HepG2 (cell line): ENCODE data around the gene NUP62. TPM values are rescaled to one million over a fixed set of nuclear protein-coding genes. Genes with fewer than 3 reads are reported as not detected.

Experiments used
- ATAC-seq: fragments of 200-7000 bp; cut with Tn5 transposase; 3 replicates; pipeline ENCODE4 v1.9.1; 2020; ENCODE audit warnings: mild to moderate bottlenecking, moderate library complexity
- BruUV-seq: library from RNA; stranded (reverse); fragments of 400-500 nt; replicated peaks from 2 replicates; lab custom pipeline; 2021; lab: Mats Ljungman, UMichigan
- CTCF ChIA-PET: fragments of 300-600 bp; formaldehyde crosslinking; extraction: SDS; loops from one replicate; lab custom pipeline; 2021; ENCODE audit warnings: low total read pairs, inconsistent platforms, low intra/inter-chr PET ratio; lab: Yijun Ruan, JAX
- POLR2A ChIA-PET: fragments of 350-600 bp; sonication (Branson Sonifier 250); formaldehyde crosslinking; loops from one replicate; lab custom pipeline; 2020; ENCODE audit warnings: antibody characterized with exemption, inconsistent platforms; lab: Yijun Ruan, JAX
- DNase-seq: peaks from one replicate; pipeline ENCODE4 v3.0.0-alpha.2; 2015; ENCODE audit warnings: low spot score
- FAIRE-seq: peaks from 3 replicates; lab custom pipeline; 2011; peaks lifted over from hg19 to GRCh38; lab: Jason Lieb, UNC
- H2AFZ ChIP-seq: one replicate; pipeline ENCODE4 v1.6.1; 2011; ENCODE audit warnings: low read length, inconsistent platforms
- H3K27ac ChIP-seq: fragments of 300-600 bp; 3 replicates; pipeline ENCODE4 v1.8.0; 2011; ENCODE audit warnings: mixed run types, mild to moderate bottlenecking, mixed read lengths, low read length, inconsistent platforms; ENCODE audit not compliant: insufficient read depth; ENCODE audit errors: extremely low read length
- H3K27me3 ChIP-seq, 2 experiments: fragments of 200-600 bp in 1 of 2; 2 replicates in 1 of 2; 3 replicates in 1 of 2; pipeline versions ENCODE4 v1.6.0 to v1.8.0; 2011; ENCODE audit warnings: low read length in 2 of 2, mild to moderate bottlenecking in 2 of 2, moderate library complexity in 2 of 2, inconsistent platforms in 1 of 2; ENCODE audit not compliant: insufficient read depth in 2 of 2, control insufficient read depth in 1 of 2
- H3K36me3 ChIP-seq, 2 experiments: fragments of 200-600 bp in 1 of 2; replicated peaks in 1 of 2; 2 replicates in 1 of 2; 3 replicates in 1 of 2; pipeline versions ENCODE4 v1.5.1 to v1.8.0; 2011; ENCODE audit warnings: low read length in 2 of 2, inconsistent platforms in 1 of 2; ENCODE audit not compliant: insufficient read depth in 2 of 2, control insufficient read depth in 1 of 2
- H3K4me1 ChIP-seq: 2 replicates; pipeline ENCODE4 v1.5.1; 2012; ENCODE audit warnings: low read length, inconsistent platforms; ENCODE audit not compliant: insufficient read depth
- H3K4me2 ChIP-seq: 2 replicates; pipeline ENCODE4 v1.6.0; 2011; ENCODE audit warnings: low read depth, low read length, inconsistent platforms
- H3K4me3 ChIP-seq, 3 experiments: fragments of 200-600 bp in 1 of 3; sonication (generic), shearing (Covaris generic) in 1 of 3; replicated peaks in 1 of 3; 2 replicates each; pipeline ENCODE4 v1.5.1; 2011 to 2016; ENCODE audit warnings: low read length in 3 of 3, inconsistent platforms in 2 of 3, low read depth in 2 of 3, mild to moderate bottlenecking in 2 of 3, control low read depth in 1 of 3, mixed read lengths in 1 of 3; ENCODE audit not compliant: insufficient read depth in 1 of 3
- H3K79me2 ChIP-seq: one replicate; pipeline ENCODE4 v1.6.1; 2011; ENCODE audit warnings: low read length, inconsistent platforms; ENCODE audit not compliant: insufficient read depth
- H3K9ac ChIP-seq: 2 replicates; pipeline ENCODE4 v1.6.0; 2011; ENCODE audit warnings: mild to moderate bottlenecking, low read depth, low read length, inconsistent platforms; ENCODE audit not compliant: insufficient read depth
- H3K9me3 ChIP-seq: 2 replicates; pipeline ENCODE4 v1.5.1; 2012; ENCODE audit warnings: mild to moderate bottlenecking, low read length
- H4K20me1 ChIP-seq: 2 replicates; pipeline ENCODE4 v1.6.0; 2011; ENCODE audit warnings: inconsistent platforms, mild to moderate bottlenecking, low read length, moderate library complexity; ENCODE audit not compliant: insufficient read depth
- ELF3 ChIP-seq: IDR thresholded peaks from 2 replicates; pipeline ENCODE4 v1.6.1; 2016; ENCODE audit warnings: missing genetic modification reagents, missing compliant biosample characterization
- MLLT10 ChIP-seq: sonication (generic); formaldehyde crosslinking; IDR thresholded peaks from 2 replicates; pipeline ENCODE4 v1.4.0; 2020; ENCODE audit warnings: missing genetic modification reagents
- RARG ChIP-seq: sonication (generic); formaldehyde crosslinking; IDR thresholded peaks from 2 replicates; pipeline ENCODE4 v1.4.0; 2020; ENCODE audit warnings: low read depth, mild to moderate bottlenecking, missing genetic modification reagents
- SP5 ChIP-seq: IDR thresholded peaks from 2 replicates; pipeline ENCODE4 v1.6.1; 2016; ENCODE audit warnings: low read depth, borderline replicate concordance
- TCF12 ChIP-seq, 2 experiments: fragments of 450-650 bp in 1 of 2; sonication (generic) in 1 of 2; formaldehyde crosslinking in 1 of 2; IDR thresholded peaks; 2 replicates each; pipeline versions ENCODE4 v1.6.1 to v1.8.0; 2017 to 2022; ENCODE audit warnings: antibody characterized with exemption in 1 of 2, mild to moderate bottlenecking in 1 of 2, missing genetic modification reagents in 1 of 2, moderate library complexity in 1 of 2
- YEATS2 ChIP-seq: sonication (generic); formaldehyde crosslinking; IDR thresholded peaks from 2 replicates; pipeline ENCODE4 v1.4.0; 2020; ENCODE audit warnings: missing genetic modification reagents, borderline replicate concordance
- ZNF180 ChIP-seq: sonication (generic); formaldehyde crosslinking; IDR thresholded peaks from 2 replicates; pipeline ENCODE4 v1.4.0; 2020; ENCODE audit warnings: low read depth, missing genetic modification reagents, borderline replicate concordance
- ZNF382 ChIP-seq: sonication (generic); formaldehyde crosslinking; IDR thresholded peaks from 2 replicates; pipeline ENCODE4 v1.5.0; 2020; ENCODE audit warnings: missing genetic modification reagents, mild to moderate bottlenecking, borderline replicate concordance
- ZNF431 ChIP-seq: sonication (generic); formaldehyde crosslinking; IDR thresholded peaks from 2 replicates; pipeline ENCODE4 v1.9.0; 2022; ENCODE audit warnings: missing genetic modification reagents, low read depth, mild to moderate bottlenecking, borderline replicate concordance
- WGBS: methylation state at CpG from one replicate; pipeline ENCODE4 v1.1.6; 2017; ENCODE audit warnings: low lambda C conversion rate; 5-methylcytosine and 5-hydroxymethylcytosine counted together
- in situ Hi-C: cut with HindIII; loops from 2 replicates; pipeline ENCODE4 v1.10.0; 2017; ENCODE audit warnings: low pct_unique_long_range_greater_than_20kb; ENCODE audit not compliant: extremely low pct_ligation_motif_present
- intact Hi-C: fragments of 100-400 bp; cut with micrococcal nuclease; formaldehyde crosslinking; loops from one replicate; pipeline ENCODE4 v1.10.0; 2022; ENCODE audit not compliant: unreplicated experiment
- polyA plus RNA-seq, 8 experiments: library from polyadenylated mRNA; depleted of rRNA in 3 of 8; stranded (reverse) in 7 of 8; unstranded in 1 of 8; fragments of >200 nt; fragmentation: Illumina TruSeq in 4 of 8; extraction: Trizol in 4 of 8; gene quantifications; 2 replicates each; pipeline versions ENCODE4 v1.2.1 to v1.2.3, GENCODE V29; 2011 to 2016; ENCODE audit warnings: low read depth in 4 of 8, missing spikeins in 1 of 8, mixed read lengths in 1 of 8; ENCODE audit not compliant: insufficient read depth in 1 of 8
- total RNA-seq, 5 experiments: library from RNA; depleted of rRNA; stranded (reverse); fragments of >200 nt; fragmentation: Illumina TruSeq; extraction: Trizol; gene quantifications; 2 replicates each; pipeline ENCODE4 v1.2.3, GENCODE V29; 2016; ENCODE audit warnings: low read depth in 1 of 5
- TF ChIP-seq, protein P1 (sequence below): sonication (generic); formaldehyde crosslinking; IDR thresholded peaks from 2 replicates; pipeline ENCODE4 v1.8.0; 2022; ENCODE audit warnings: mild to moderate bottlenecking, missing genetic modification reagents, moderate library complexity
- TF ChIP-seq, protein P2 (sequence below), 2 experiments: sonication (generic) in 1 of 2; formaldehyde crosslinking in 1 of 2; IDR thresholded peaks; 2 replicates each; pipeline versions ENCODE4 v1.6.1 to v1.9.0; 2014 to 2022; ENCODE audit warnings: antibody characterized with exemption in 1 of 2, borderline replicate concordance in 1 of 2, inconsistent platforms in 1 of 2, low read depth in 1 of 2, missing genetic modification reagents in 1 of 2
- TF ChIP-seq, protein P3 (sequence below): sonication (generic); formaldehyde crosslinking; IDR thresholded peaks from 2 replicates; pipeline ENCODE4 v1.8.0; 2022; ENCODE audit warnings: mild to moderate bottlenecking, missing genetic modification reagents, moderate library complexity

The NUP62 gene
- total and polyA plus RNA-seq, 2 of the 13 experiments (the other 11 are each of a cell fraction or from before 2014, with no cell fraction given) = 16.5 to 41.5 TPM

DNA sequence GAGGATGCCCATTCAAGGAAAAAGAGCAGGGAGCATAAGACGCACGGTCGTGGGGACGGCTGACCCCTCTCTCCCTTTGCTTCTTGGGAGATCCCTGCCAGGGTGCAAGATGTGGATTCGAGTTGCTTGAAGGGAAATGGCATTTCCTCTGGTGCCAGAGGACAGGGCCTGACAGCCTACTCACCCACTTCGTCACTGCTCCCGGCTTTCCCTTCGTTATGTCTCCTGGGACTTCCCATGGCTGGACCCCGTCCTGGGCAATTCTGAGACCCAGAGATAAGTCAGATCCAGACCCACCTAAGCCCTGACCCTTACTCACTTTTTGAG, 50.6 kb downstream of the NUP62 start:
- intact Hi-C loops = no loop called here
- Histone ChIP-seq H3K4me1 (peaks cover 31% of the 10 kb centered on the region), H3K27me3 (no peaks in the 10 kb centered on the region; a peak in 1 of 5 replicates), H4K20me1 (peaks cover 5% of the 10 kb centered on the region), H3K9me3 (no peaks in the 10 kb centered on the region), H3K4me3 (peak overlapping the region; percentile 69 to 99 (median 72)), H3K4me2 (peak overlapping the region; percentile 76), H3K9ac (peak overlapping the region; percentile 89; the same call in 1 of the 2 replicates), H3K79me2 (peaks cover 38% of the 10 kb centered on the region), H3K36me3 (peaks cover 21 to 54% of the 10 kb centered on the region in 2 experiments), H2AFZ (no peak overlapping the region), H3K27ac (peak overlapping the region; percentile 99)
- DNase-seq (no peak), FAIRE-seq (no peak), ATAC-seq (no peak)
- TF ChIP-seq YEATS2 (CRISPR knock-in tag) (no peak), SP5 (no peak), ELF3 (CRISPR knock-in tag) (no peak), TCF12 (IDR thresholded peaks at IDR 0.05) (no peak), TCF12 (CRISPR knock-in tag; IDR thresholded peaks at IDR 0.05) (no peak), ZNF431 (no peak), RARG (CRISPR knock-in tag) (no peak), ZNF180 (CRISPR knock-in tag) (no peak), MLLT10 (no peak), ZNF382 (CRISPR knock-in tag) (no peak)
- TF ChIP-seq, protein P1, sequence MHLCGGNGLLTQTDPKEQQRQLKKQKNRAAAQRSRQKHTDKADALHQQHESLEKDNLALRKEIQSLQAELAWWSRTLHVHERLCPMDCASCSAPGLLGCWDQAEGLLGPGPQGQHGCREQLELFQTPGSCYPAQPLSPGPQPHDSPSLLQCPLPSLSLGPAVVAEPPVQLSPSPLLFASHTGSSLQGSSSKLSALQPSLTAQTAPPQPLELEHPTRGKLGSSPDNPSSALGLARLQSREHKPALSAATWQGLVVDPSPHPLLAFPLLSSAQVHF = no peak
- TF ChIP-seq, protein P2, sequence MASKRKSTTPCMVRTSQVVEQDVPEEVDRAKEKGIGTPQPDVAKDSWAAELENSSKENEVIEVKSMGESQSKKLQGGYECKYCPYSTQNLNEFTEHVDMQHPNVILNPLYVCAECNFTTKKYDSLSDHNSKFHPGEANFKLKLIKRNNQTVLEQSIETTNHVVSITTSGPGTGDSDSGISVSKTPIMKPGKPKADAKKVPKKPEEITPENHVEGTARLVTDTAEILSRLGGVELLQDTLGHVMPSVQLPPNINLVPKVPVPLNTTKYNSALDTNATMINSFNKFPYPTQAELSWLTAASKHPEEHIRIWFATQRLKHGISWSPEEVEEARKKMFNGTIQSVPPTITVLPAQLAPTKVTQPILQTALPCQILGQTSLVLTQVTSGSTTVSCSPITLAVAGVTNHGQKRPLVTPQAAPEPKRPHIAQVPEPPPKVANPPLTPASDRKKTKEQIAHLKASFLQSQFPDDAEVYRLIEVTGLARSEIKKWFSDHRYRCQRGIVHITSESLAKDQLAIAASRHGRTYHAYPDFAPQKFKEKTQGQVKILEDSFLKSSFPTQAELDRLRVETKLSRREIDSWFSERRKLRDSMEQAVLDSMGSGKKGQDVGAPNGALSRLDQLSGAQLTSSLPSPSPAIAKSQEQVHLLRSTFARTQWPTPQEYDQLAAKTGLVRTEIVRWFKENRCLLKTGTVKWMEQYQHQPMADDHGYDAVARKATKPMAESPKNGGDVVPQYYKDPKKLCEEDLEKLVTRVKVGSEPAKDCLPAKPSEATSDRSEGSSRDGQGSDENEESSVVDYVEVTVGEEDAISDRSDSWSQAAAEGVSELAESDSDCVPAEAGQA (IDR thresholded peaks at IDR 0.05; ENCODE audit: low read depth) = no peak
- TF ChIP-seq, protein P2 (CRISPR knock-in tag; IDR thresholded peaks at IDR 0.05; ENCODE audit: borderline replicate concordance) = no peak
- TF ChIP-seq, protein P3, sequence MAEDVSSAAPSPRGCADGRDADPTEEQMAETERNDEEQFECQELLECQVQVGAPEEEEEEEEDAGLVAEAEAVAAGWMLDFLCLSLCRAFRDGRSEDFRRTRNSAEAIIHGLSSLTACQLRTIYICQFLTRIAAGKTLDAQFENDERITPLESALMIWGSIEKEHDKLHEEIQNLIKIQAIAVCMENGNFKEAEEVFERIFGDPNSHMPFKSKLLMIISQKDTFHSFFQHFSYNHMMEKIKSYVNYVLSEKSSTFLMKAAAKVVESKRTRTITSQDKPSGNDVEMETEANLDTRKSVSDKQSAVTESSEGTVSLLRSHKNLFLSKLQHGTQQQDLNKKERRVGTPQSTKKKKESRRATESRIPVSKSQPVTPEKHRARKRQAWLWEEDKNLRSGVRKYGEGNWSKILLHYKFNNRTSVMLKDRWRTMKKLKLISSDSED (CRISPR knock-in tag) = no peak
- WGBS = 93% methylated on average over 9 of the region's 9 CpGs
- in situ Hi-C loops = no loop called here
- POLR2A ChIA-PET = interaction anchor here (0.8 to 1.9 kb wide), 3 partner anchors 9 to 51 kb away, joined by 3 to 16 read pairs (median 4); no protein-coding TSS in a partner anchor
- TSS peak; percentile 64 for BruUV-seq
- CTCF ChIA-PET = no interaction called here
